GM10847 (cell line): ENCODE data around the gene CIART.
A peak's percentile ranks its signal among the peaks of the same experiment; 100 is the strongest.

Experiments used
- POLR2A ChIP-seq: IDR thresholded peaks from 2 replicates; pipeline ENCODE4 v1.6.1; 2011; ENCODE audit not compliant: insufficient read length; ENCODE audit errors: extremely low read depth

The CIART gene

GRCh38 chr1:150281758-150282557 is at the start of gene CIART:
TSS of gene CIART (plus strand) at chr1:150282554. CDS start at chr1:150283268, 714 bp downstream.
- TF ChIP-seq POLR2A = no peak

- no peak for TF ChIP-seq POLR2A
Measured at GRCh38 chr1:150233359-150234308, 48.7 kb upstream of the CIART start.

GRCh38 chr1:150234309-150234565 is 48.1 kb upstream of the CIART start:
- no peak for TF ChIP-seq POLR2A

GRCh38 chr1:150234566-150235293 is 47.6 kb upstream of the CIART start:
- peak; percentile 63 for TF ChIP-seq POLR2A

- no peak for TF ChIP-seq POLR2A
Measured at GRCh38 chr1:150235294-150235851, 47.0 kb upstream of the CIART start.

- TF ChIP-seq POLR2A = peak; percentile 95
Measured at GRCh38 chr1:150235852-150236613, 46.3 kb upstream of the CIART start, which contains the start of gene ANP32E. TSS of gene ANP32E (minus strand) at chr1:150236112. CDS start at chr1:150235786, 326 bp downstream.

- no peak for TF ChIP-seq POLR2A
Measured at GRCh38 chr1:150236614-150237100, 45.7 kb upstream of the CIART start.

GRCh38 chr1:150237746-150238145 is 44.6 kb upstream of the CIART start:
- no peak for TF ChIP-seq POLR2A

- no peak for TF ChIP-seq POLR2A
Measured at GRCh38 chr1:150243003-150243402, 39.4 kb upstream of the CIART start.

- TF ChIP-seq POLR2A = no peak
Measured at GRCh38 chr1:150249936-150250335, 32.4 kb upstream of the CIART start.

GRCh38 chr1:150256198-150256553 is 26.2 kb upstream of the CIART start:
- TF ChIP-seq POLR2A = no peak

GRCh38 chr1:150256554-150257341 is 25.6 kb upstream of the CIART start:
- TF ChIP-seq POLR2A = no peak
